Right renal pelvis (tissue), 4 donors: ENCODE measurements around the gene ASMT. TPM values are rescaled to one million over a fixed set of nuclear protein-coding genes. Genes with fewer than 3 reads are reported as not detected.
"Not testable (repeated sequence)": the region's sequence is repeated elsewhere in the genome, so short reads cannot be mapped to it uniquely, and the experiment has no call there.

Experiments used
- DNase-seq, 4 donors: peaks; one replicate each; pipeline ENCODE4 v3.0.0-alpha.2; 2013; ENCODE audit warnings: low read depth in 4 of 4, low spot score in 3 of 4, missing footprints in 1 of 4
- polyA plus RNA-seq, 4 donors: library from polyadenylated mRNA; unstranded; fragments of 120-200 nt; gene quantifications; one replicate each; pipeline ENCODE4 v1.2.1, GENCODE V29; 2013; ENCODE audit not compliant: insufficient read length in 4 of 4

ASMT gene
- polyA plus RNA-seq, 4 donors = 0.08 TPM; not detected in 3

- no peak for DNase-seq
Measured at GRCh38 chrX:1597345-1598020, 17.4 kb upstream of the ASMT start.

- no peak for DNase-seq
Measured at GRCh38 chrX:1598021-1598875, 16.6 kb upstream of the ASMT start.

- no peak for DNase-seq
Measured at GRCh38 chrX:1598876-1599790, 15.7 kb upstream of the ASMT start.

GRCh38 chrX:1599791-1600405, 15.0 kb upstream of the ASMT start:
- no peak for DNase-seq

- DNase-seq = no peak
Measured at GRCh38 chrX:1600406-1601050, 14.3 kb upstream of the ASMT start.

GRCh38 chrX:1601051-1601767, 13.7 kb upstream of the ASMT start:
- DNase-seq = no peak

GRCh38 chrX:1601768-1602085, 13.1 kb upstream of the ASMT start:
- no peak for DNase-seq

- DNase-seq = no peak
Measured at GRCh38 chrX:1602299-1602698, 12.6 kb upstream of the ASMT start.

GRCh38 chrX:1606496-1606895, 8.4 kb upstream of the ASMT start:
- DNase-seq = no peak

GRCh38 chrX:1609311-1609710, 5.5 kb upstream of the ASMT start:
- no peak for DNase-seq

GRCh38 chrX:1609762-1610161, 5.1 kb upstream of the ASMT start:
- DNase-seq = no peak

- DNase-seq = no peak
Measured at GRCh38 chrX:1610166-1610565, 4.7 kb upstream of the ASMT start.

GRCh38 chrX:1610736-1611135, 4.1 kb upstream of the ASMT start:
- DNase-seq = no peak

- DNase-seq = no peak
Measured at GRCh38 chrX:1612641-1613286, 2.1 kb upstream of the ASMT start.

- no peak for DNase-seq
Measured at GRCh38 chrX:1618689-1619088, 3.8 kb downstream of the ASMT start.

- no peak for DNase-seq
Measured at GRCh38 chrX:1623691-1624090, 8.8 kb downstream of the ASMT start.

- DNase-seq = not testable (repeated sequence)
Measured at GRCh38 chrX:1624158-1624860, 9.4 kb downstream of the ASMT start.

- not testable (repeated sequence) for DNase-seq
Measured at GRCh38 chrX:1624861-1625215, 10.0 kb downstream of the ASMT start.

GRCh38 chrX:1629244-1629643, 14.4 kb downstream of the ASMT start:
- DNase-seq = no peak
